Ovary (tissue), 9 donors: ENCODE data around the gene SEZ6. TPM values are rescaled to one million over a fixed set of nuclear protein-coding genes. Genes with fewer than 3 reads are reported as not detected.

Experiments used
- DNase-seq, 5 donors: peaks; one replicate each; pipeline ENCODE4 v3.0.0-alpha.2; 2019 to 2020
- H3K27ac ChIP-seq, 2 donors: fragments of 200-600 bp; one replicate each; pipeline versions ENCODE4 v1.5.1 to v1.8.0; 2019 to 2022
- H3K27me3 ChIP-seq: fragments of 200-600 bp; one replicate; pipeline ENCODE4 v1.8.0; 2022
- H3K36me3 ChIP-seq: fragments of 200-600 bp; sonication (generic); one replicate; pipeline ENCODE4 v1.5.1; 2019
- H3K4me1 ChIP-seq: one replicate; pipeline ENCODE4 v1.8.1; 2013; ENCODE audit warnings: mild to moderate bottlenecking, moderate library complexity; ENCODE audit not compliant: insufficient read depth
- H3K4me3 ChIP-seq: fragments of 200-600 bp; sonication (generic); one replicate; pipeline ENCODE4 v1.5.1; 2017
- H3K9me3 ChIP-seq, 2 donors: fragments of 200-600 bp in 1 of 2; sonication (generic) in 1 of 2; one replicate each; pipeline versions ENCODE4 v1.5.1 to v1.8.1; 2013 to 2019; ENCODE audit warnings: mild to moderate bottlenecking in 1 of 2, moderate library complexity in 1 of 2
- CTCF ChIP-seq, 3 donors: fragments of 450-650 bp in 2 of 3; fragments of 200-600 bp in 1 of 3; IDR thresholded peaks; one replicate each; pipeline versions ENCODE4 v1.5.1 to v1.8.0; 2016 to 2022; ENCODE audit warnings: antibody characterized with exemption in 3 of 3, mild to moderate bottlenecking in 1 of 3
- EP300 ChIP-seq: sonication (generic); formaldehyde crosslinking; IDR thresholded peaks from one replicate; pipeline ENCODE4 v1.6.1; 2017; ENCODE audit warnings: antibody characterized with exemption
- POLR2A ChIP-seq: fragments of 450-650 bp; IDR thresholded peaks from one replicate; pipeline ENCODE4 v1.6.1; 2017; ENCODE audit warnings: antibody characterized with exemption, mild to moderate bottlenecking, moderate library complexity
- WGBS, 3 donors: extraction: QIAGEN DNeasy Blood & Tissue Kit in 1 of 3; methylation state at CpG; one replicate each; pipeline versions ENCODE4 v1.1.5 to v1.1.7; 2013 to 2017; 5-methylcytosine and 5-hydroxymethylcytosine counted together
- intact Hi-C, 4 donors: fragments of 100-400 bp; cut with DNase I; formaldehyde crosslinking; loops; one replicate each; pipeline versions ENCODE4 v1.11.0 to v1.15.1; 2022 to 2023
- polyA plus RNA-seq, 2 donors: library from polyadenylated mRNA; stranded (reverse); fragments of 200-250 nt in 1 of 2; fragments of 350-450 nt in 1 of 2; fragmentation: Illumina TruSeq in 1 of 2; extraction: RNeasy Lipid Tissue Mini Kit (QIAGEN cat#74804) in 1 of 2; gene quantifications; one replicate each; pipeline ENCODE4 v1.2.3, GENCODE V29; 2013 to 2014
- total RNA-seq, 7 donors: library from RNA; depleted of rRNA in 2 of 7; stranded (reverse); fragments of >200 nt in 2 of 7; fragmentation: NEBNext Ultra II Directional in 3 of 7; extraction: Animal tissue kit (Norgen Biotek cat#: 25700) in 3 of 7; gene quantifications; one replicate each; pipeline versions ENCODE4 v1.1.0 to v1.2.4, GENCODE V29; 2016 to 2023
- donor health status: DM: no; HTN: no; CAD: no; lungs with moderate emphysema.
- donor health status: DM: no; HTN: no; CAD: no.
- donor health status: Bipolar disorder and iron deficiency.
- donor health status: DM: yes; HTN: yes; CAD: no.
- donor health status: DM: no; HTN: no; CAD: no.
- donor health status: DM: yes; HTN: yes; CAD: no.

Gene SEZ6
- total and polyA plus RNA-seq, 9 donors = not detected

- 46 to 56% (median 52%) methylated on average over 5 of the region's 5 CpGs for WGBS, 3 donors
- TF ChIP-seq EP300 (no peak), POLR2A (no peak), CTCF (IDR thresholded peaks at IDR 0.05) (no peak)
- no peaks in the 10 kb centered on the region for H3K27me3 ChIP-seq
- H3K9me3 ChIP-seq = no peaks in the 10 kb centered on the region
- H3K27ac ChIP-seq = no peak overlapping the region
- intact Hi-C loops = no loop called here
- no peak overlapping the region for H3K4me3 ChIP-seq
- H3K4me1 ChIP-seq = no peaks in the 10 kb centered on the region
- DNase-seq = no peak
- H3K36me3 ChIP-seq = no peaks in the 10 kb centered on the region
Measured at GRCh38 chr17:28996554-28997096, 9.2 kb downstream of the SEZ6 start.

GRCh38 chr17:28993645-28994426 lies 12.0 kb downstream of the SEZ6 start:
- no peak overlapping the region for H3K27ac ChIP-seq
- no peak for DNase-seq
- H3K4me1 ChIP-seq = no peaks in the 10 kb centered on the region
- H3K27me3 ChIP-seq = no peaks in the 10 kb centered on the region
- 75 to 83% (median 81%) methylated on average over 13 of the region's 13 CpGs for WGBS, 3 donors
- H3K4me3 ChIP-seq = no peak overlapping the region
- H3K9me3 ChIP-seq = no peaks in the 10 kb centered on the region
- H3K36me3 ChIP-seq = no peaks in the 10 kb centered on the region
- intact Hi-C loops = no loop called here
- TF ChIP-seq POLR2A (no peak), CTCF (IDR thresholded peaks at IDR 0.05) (no peak), EP300 (no peak)

- Histone ChIP-seq H3K4me3 (no peak overlapping the region), H3K27ac (no peak overlapping the region), H3K36me3 (no peaks in the 10 kb centered on the region), H3K9me3 (no peaks in the 10 kb centered on the region), H3K27me3 (no peaks in the 10 kb centered on the region), H3K4me1 (no peaks in the 10 kb centered on the region)
- TF ChIP-seq EP300 = no peak
- 45 to 53% (median 49%) methylated on average over 11 of the region's 11 CpGs for WGBS, 3 donors
- intact Hi-C loops = no loop called here
- no peak for DNase-seq
Measured at GRCh38 chr17:28992625-28993600, 12.9 kb downstream of the SEZ6 start.

- no peak for TF ChIP-seq POLR2A
- TF ChIP-seq CTCF (IDR thresholded peaks at IDR 0.05) = no peak
- no peak for TF ChIP-seq EP300
- WGBS, 3 donors = 41 to 53% (median 53%) methylated on average over 7 of the region's 7 CpGs
- DNase-seq = no peak
- no peak overlapping the region for H3K27ac ChIP-seq
- no peaks in the 10 kb centered on the region for H3K27me3 ChIP-seq
- no peaks in the 10 kb centered on the region for H3K9me3 ChIP-seq
- H3K36me3 ChIP-seq = no peaks in the 10 kb centered on the region
- H3K4me1 ChIP-seq = no peaks in the 10 kb centered on the region
- no peak overlapping the region for H3K4me3 ChIP-seq
- intact Hi-C loops = no loop called here
Measured at GRCh38 chr17:28992185-28992584, 13.6 kb downstream of the SEZ6 start.
